Esophagus squamous epithelium (tissue), 4 donors: ENCODE measurements around the gene GALNT3.

Experiments
- POLR2A ChIP-seq, 4 donors: fragments of 450-650 bp; IDR thresholded peaks; one replicate each; pipeline ENCODE4 v1.6.1; 2017; ENCODE audit warnings: antibody characterized with exemption in 4 of 4, mild to moderate bottlenecking in 4 of 4, moderate library complexity in 3 of 4
- TF ChIP-seq, protein P1 (sequence below), 6 experiments: fragments of 450-650 bp in 4 of 6; fragments of 200-600 bp in 2 of 6; sonication (generic) in 2 of 6; IDR thresholded peaks; one replicate each; pipeline ENCODE4 v1.5.1; 2016 to 2019; ENCODE audit warnings: antibody characterized with exemption in 6 of 6, mild to moderate bottlenecking in 4 of 6, moderate library complexity in 4 of 6

DNA sequence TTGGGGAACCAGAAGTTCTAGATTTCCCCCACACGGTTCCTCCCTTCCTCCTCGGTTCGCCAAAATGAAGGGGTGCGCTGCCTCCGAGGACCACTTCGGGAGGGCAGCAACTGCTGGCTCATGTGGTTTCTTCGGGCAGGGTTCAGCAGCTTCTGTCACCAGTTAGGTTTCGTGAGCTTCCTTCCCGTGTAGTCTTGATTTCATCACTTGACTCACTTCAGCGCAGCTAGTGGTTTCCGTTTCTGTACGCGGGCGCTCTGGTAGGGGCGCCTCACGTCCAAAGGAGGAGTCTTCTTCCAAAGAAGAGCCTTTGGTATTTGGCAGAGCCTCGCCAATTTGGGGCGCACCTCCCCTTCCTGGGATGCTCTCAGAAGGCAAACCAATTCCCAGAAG, 485 bp upstream of the GALNT3 start:
- TF ChIP-seq POLR2A (IDR thresholded peaks at IDR 0.05), result no peak
- TF ChIP-seq, protein P1, sequence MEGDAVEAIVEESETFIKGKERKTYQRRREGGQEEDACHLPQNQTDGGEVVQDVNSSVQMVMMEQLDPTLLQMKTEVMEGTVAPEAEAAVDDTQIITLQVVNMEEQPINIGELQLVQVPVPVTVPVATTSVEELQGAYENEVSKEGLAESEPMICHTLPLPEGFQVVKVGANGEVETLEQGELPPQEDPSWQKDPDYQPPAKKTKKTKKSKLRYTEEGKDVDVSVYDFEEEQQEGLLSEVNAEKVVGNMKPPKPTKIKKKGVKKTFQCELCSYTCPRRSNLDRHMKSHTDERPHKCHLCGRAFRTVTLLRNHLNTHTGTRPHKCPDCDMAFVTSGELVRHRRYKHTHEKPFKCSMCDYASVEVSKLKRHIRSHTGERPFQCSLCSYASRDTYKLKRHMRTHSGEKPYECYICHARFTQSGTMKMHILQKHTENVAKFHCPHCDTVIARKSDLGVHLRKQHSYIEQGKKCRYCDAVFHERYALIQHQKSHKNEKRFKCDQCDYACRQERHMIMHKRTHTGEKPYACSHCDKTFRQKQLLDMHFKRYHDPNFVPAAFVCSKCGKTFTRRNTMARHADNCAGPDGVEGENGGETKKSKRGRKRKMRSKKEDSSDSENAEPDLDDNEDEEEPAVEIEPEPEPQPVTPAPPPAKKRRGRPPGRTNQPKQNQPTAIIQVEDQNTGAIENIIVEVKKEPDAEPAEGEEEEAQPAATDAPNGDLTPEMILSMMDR (IDR thresholded peaks at IDR 0.05), result no peak
